Endothelial cell of umbilical vein (primary cell): Measurements from ENCODE around the gene DMD. TPM values are rescaled to one million over a fixed set of nuclear protein-coding genes. Genes with fewer than 3 reads are reported as not detected.
A peak's percentile ranks its signal among the peaks of the same experiment; 100 is the strongest.

Experiments
- BruUV-seq: library from RNA; stranded (reverse); fragments of 400-500 nt; replicated peaks from 2 replicates; lab custom pipeline; 2021; lab: Mats Ljungman, UMichigan
- CTCF ChIA-PET: fragments of 300-600, 350-600 bp; sonication (Branson Sonifier 250); formaldehyde crosslinking; loops from one replicate; lab custom pipeline; 2021; ENCODE audit warnings: antibody characterized with exemption, inconsistent platforms; lab: Charles Lee
- POLR2A ChIA-PET: fragments of 300-600, 350-600 bp; sonication (Branson Sonifier 250); formaldehyde crosslinking; loops from one replicate; lab custom pipeline; 2021; ENCODE audit warnings: antibody characterized with exemption, inconsistent platforms; lab: Charles Lee
- DNase-seq: peaks from one replicate; pipeline ENCODE4 v3.0.0-alpha.2; 2011; ENCODE audit warnings: low read depth, low spot score
- FAIRE-seq: peaks from 2 replicates; lab custom pipeline; 2011; peaks lifted over from hg19 to GRCh38; lab: Jason Lieb, UNC
- H2AFZ ChIP-seq: 2 replicates; pipeline ENCODE4 v1.6.0; 2012; ENCODE audit warnings: low read depth, low read length, control low read depth, inconsistent platforms
- H3K27ac ChIP-seq: 2 replicates; pipeline ENCODE4 v1.5.1; 2011; ENCODE audit warnings: low read depth, mild to moderate bottlenecking, control low read depth, low read length, moderate library complexity; ENCODE audit not compliant: insufficient read depth
- H3K27me3 ChIP-seq, 2 experiments: 2 replicates each; pipeline versions ENCODE4 v1.6.0 to v1.6.1; 2011; ENCODE audit warnings: low read length in 2 of 2, mixed read lengths in 1 of 2; ENCODE audit not compliant: control insufficient read depth in 2 of 2, insufficient read depth in 2 of 2
- H3K36me3 ChIP-seq, 2 experiments: 2 replicates in 1 of 2; 3 replicates in 1 of 2; pipeline ENCODE4 v1.5.1; 2011; ENCODE audit warnings: low read length in 2 of 2, mild to moderate bottlenecking in 1 of 2, moderate library complexity in 1 of 2; ENCODE audit not compliant: control insufficient read depth in 2 of 2, insufficient read depth in 2 of 2; ENCODE audit errors: extremely low read depth in 1 of 2
- H3K4me1 ChIP-seq: 3 replicates; pipeline ENCODE4 v1.5.1; 2011; ENCODE audit warnings: mild to moderate bottlenecking, low read length; ENCODE audit not compliant: control insufficient read depth, insufficient read depth; ENCODE audit errors: extremely low read depth
- H3K4me2 ChIP-seq: 2 replicates; pipeline ENCODE4 v1.6.1; 2011; ENCODE audit warnings: low read length, control low read depth, mixed read lengths; ENCODE audit not compliant: insufficient read depth
- H3K4me3 ChIP-seq, 3 experiments: fragments of 200-600 bp in 1 of 3; sonication (generic), shearing (Covaris generic) in 1 of 3; replicated peaks in 1 of 3; 2 replicates each; pipeline ENCODE4 v1.5.1; 2011 to 2016; ENCODE audit warnings: control low read depth in 3 of 3, low read length in 3 of 3, mild to moderate bottlenecking in 2 of 3, inconsistent platforms in 1 of 3, low read depth in 1 of 3, moderate library complexity in 1 of 3; ENCODE audit not compliant: insufficient read depth in 1 of 3
- H3K79me2 ChIP-seq: 2 replicates; pipeline ENCODE4 v1.6.0; 2012; ENCODE audit warnings: low read length, inconsistent platforms; ENCODE audit not compliant: control insufficient read depth, insufficient read depth
- H3K9ac ChIP-seq: replicated peaks from 2 replicates; pipeline ENCODE3; 2011; ENCODE audit warnings: low read length, control low read depth; ENCODE audit not compliant: insufficient read depth; ENCODE audit errors: extremely low read depth
- H3K9me1 ChIP-seq: replicated peaks from 3 replicates; pipeline ENCODE4 v1.6.0; 2011; ENCODE audit warnings: mild to moderate bottlenecking, low read length; ENCODE audit not compliant: control insufficient read depth, insufficient read depth; ENCODE audit errors: extremely low read depth
- H3K9me3 ChIP-seq: replicated peaks from 2 replicates; pipeline ENCODE4 v1.5.1; 2012; ENCODE audit warnings: low read length, inconsistent platforms; ENCODE audit not compliant: control insufficient read depth, insufficient read depth
- H4K20me1 ChIP-seq: replicated peaks from 2 replicates; pipeline ENCODE3; 2011; ENCODE audit warnings: mild to moderate bottlenecking, low read length; ENCODE audit not compliant: control insufficient read depth, insufficient read depth; ENCODE audit errors: extremely low read depth
- CTCF ChIP-seq, 2 donors: IDR thresholded peaks; 1 replicate in 1 of 2; 2 replicates in 1 of 2; pipeline ENCODE4 v1.5.1; 2011; ENCODE audit warnings: low read length in 2 of 2, mild to moderate bottlenecking in 2 of 2, moderate library complexity in 2 of 2, control low read depth in 1 of 2, inconsistent platforms in 1 of 2, low read depth in 1 of 2; ENCODE audit not compliant: insufficient read depth in 1 of 2; ENCODE audit errors: extremely low read depth in 1 of 2
- EZH2 ChIP-seq: IDR thresholded peaks from 2 replicates; pipeline ENCODE4 v1.6.1; 2012; ENCODE audit warnings: borderline replicate concordance, low read depth, mild to moderate bottlenecking, moderate library complexity, low read length, inconsistent platforms; ENCODE audit not compliant: severe bottlenecking
- FOS ChIP-seq: IDR thresholded peaks from 2 replicates; pipeline ENCODE4 v1.6.1; 2011; ENCODE audit warnings: mild to moderate bottlenecking, low read length, moderate library complexity, borderline replicate concordance; ENCODE audit not compliant: insufficient read depth
- MYC ChIP-seq: IDR thresholded peaks from one replicate; pipeline ENCODE4 v1.6.1; 2011; ENCODE audit warnings: mild to moderate bottlenecking, low read depth, low read length
- POLR2A ChIP-seq: IDR thresholded peaks from 2 replicates; pipeline ENCODE4 v1.6.1; 2012; ENCODE audit warnings: low read depth, mild to moderate bottlenecking, control low read depth, low read length
- POLR2AphosphoS5 ChIP-seq: IDR thresholded peaks from 2 replicates; pipeline ENCODE4 v1.6.1; 2012; ENCODE audit warnings: low read depth, mild to moderate bottlenecking, control low read depth, low read length, moderate library complexity; ENCODE audit not compliant: insufficient read depth
- dilution Hi-C: fragments of 300-500 bp; cut with MboI; formaldehyde crosslinking; loops from one replicate; pipeline ENCODE4 v1.15.0; 2019; ENCODE audit warnings: low sequenced_read_pairs; ENCODE audit not compliant: extremely low pct_ligation_motif_present
- intact Hi-C: fragments of 100-400 bp; cut with micrococcal nuclease; formaldehyde crosslinking; loops from one replicate; pipeline ENCODE4 v1.10.0; 2022
- polyA plus RNA-seq, 4 experiments: library from polyadenylated mRNA; depleted of rRNA in 3 of 4; stranded (reverse) in 3 of 4; unstranded in 1 of 4; fragments of >200 nt; gene quantifications; 2 replicates each; pipeline versions ENCODE4 v1.2.1 to v1.2.3, GENCODE V29; 2011 to 2012; ENCODE audit warnings: missing spikeins in 1 of 4
- total RNA-seq: library from RNA; stranded (reverse); gene quantifications from 2 replicates; pipeline ENCODE4 v1.2.3, GENCODE V29; 2021

DMD gene
- total and polyA plus RNA-seq, 2 donors (not counting 3 experiments of a cell fraction or from before 2014, with no cell fraction given) = 7.3 to 9.0 TPM

- no TSS peak for BruUV-seq
- H3K9me3 ChIP-seq = no peaks in the 10 kb centered on the region
- no peaks in the 10 kb centered on the region for H3K9me1 ChIP-seq
- no peaks in the 10 kb centered on the region for H3K36me3 ChIP-seq
- H2AFZ ChIP-seq = no peak overlapping the region
- intact Hi-C loops = no loop called here
- CTCF ChIA-PET = no interaction called here
- TF ChIP-seq FOS (no peak), POLR2AphosphoS5 (no peak), CTCF (IDR thresholded peaks at IDR 0.05; ENCODE audit: extremely low read depth in 1 of 2, insufficient read depth in 1 of 2, low read depth in 1 of 2, low read length in 2 of 2) (no peak), POLR2A (no peak), MYC (no peak)
- no peak overlapping the region for H3K4me2 ChIP-seq
- no peak overlapping the region for H3K27ac ChIP-seq
- no peak overlapping the region for H3K4me3 ChIP-seq
- no peak overlapping the region for H3K9ac ChIP-seq
- H4K20me1 ChIP-seq = no peaks in the 10 kb centered on the region
- POLR2A ChIA-PET = no interaction called here
- dilution Hi-C loops = no loop called here
- peaks cover 6% of the 10 kb centered on the region for H3K4me1 ChIP-seq
- no peaks in the 10 kb centered on the region for H3K79me2 ChIP-seq
- no peak for FAIRE-seq
- H3K27me3 ChIP-seq = no peaks in the 10 kb centered on the region
- DNase-seq = no peak
Observed at GRCh38 chrX:31506360-31506759, 1705.0 kb downstream of the DMD start.

GRCh38 chrX:31500921-31501320 lies 1710.4 kb downstream of the DMD start:
- DNase-seq (peak; percentile 9), FAIRE-seq (no peak)
- dilution Hi-C loops = no loop called here
- Histone ChIP-seq H3K79me2 (no peaks in the 10 kb centered on the region), H3K4me1 (peaks cover 22% of the 10 kb centered on the region), H3K4me3 (no peak overlapping the region), H3K27ac (no peak overlapping the region), H3K27me3 (no peaks in the 10 kb centered on the region), H2AFZ (no peak overlapping the region), H3K9ac (no peak overlapping the region), H3K4me2 (no peak overlapping the region), H3K9me1 (no peaks in the 10 kb centered on the region), H3K36me3 (no peaks in the 10 kb centered on the region), H4K20me1 (no peaks in the 10 kb centered on the region), H3K9me3 (no peaks in the 10 kb centered on the region)
- no TSS peak for BruUV-seq
- no peak for TF ChIP-seq MYC
- TF ChIP-seq EZH2 = no peak
- CTCF ChIA-PET = no interaction called here
- intact Hi-C loops = no loop called here
- POLR2A ChIA-PET = no interaction called here
